CD4-positive, alpha-beta T cell treated with Interleukin-17A for 1 hour (primary cell): Measurements from ENCODE around the gene UQCRHL.
A peak's percentile ranks its signal among the peaks of the same experiment; 100 is the strongest.
"Not testable (repeated sequence)": the region's sequence is repeated elsewhere in the genome, so short reads cannot be mapped to it uniquely, and the experiment has no call there.

Source experiments
- DNase-seq: peaks from one replicate; pipeline ENCODE4 v3.0.0-alpha.2; 2020

UQCRHL gene

GRCh38 chr1:15835205-15835740, 27.8 kb upstream of the UQCRHL start:
- DNase-seq: no peak

DNA sequence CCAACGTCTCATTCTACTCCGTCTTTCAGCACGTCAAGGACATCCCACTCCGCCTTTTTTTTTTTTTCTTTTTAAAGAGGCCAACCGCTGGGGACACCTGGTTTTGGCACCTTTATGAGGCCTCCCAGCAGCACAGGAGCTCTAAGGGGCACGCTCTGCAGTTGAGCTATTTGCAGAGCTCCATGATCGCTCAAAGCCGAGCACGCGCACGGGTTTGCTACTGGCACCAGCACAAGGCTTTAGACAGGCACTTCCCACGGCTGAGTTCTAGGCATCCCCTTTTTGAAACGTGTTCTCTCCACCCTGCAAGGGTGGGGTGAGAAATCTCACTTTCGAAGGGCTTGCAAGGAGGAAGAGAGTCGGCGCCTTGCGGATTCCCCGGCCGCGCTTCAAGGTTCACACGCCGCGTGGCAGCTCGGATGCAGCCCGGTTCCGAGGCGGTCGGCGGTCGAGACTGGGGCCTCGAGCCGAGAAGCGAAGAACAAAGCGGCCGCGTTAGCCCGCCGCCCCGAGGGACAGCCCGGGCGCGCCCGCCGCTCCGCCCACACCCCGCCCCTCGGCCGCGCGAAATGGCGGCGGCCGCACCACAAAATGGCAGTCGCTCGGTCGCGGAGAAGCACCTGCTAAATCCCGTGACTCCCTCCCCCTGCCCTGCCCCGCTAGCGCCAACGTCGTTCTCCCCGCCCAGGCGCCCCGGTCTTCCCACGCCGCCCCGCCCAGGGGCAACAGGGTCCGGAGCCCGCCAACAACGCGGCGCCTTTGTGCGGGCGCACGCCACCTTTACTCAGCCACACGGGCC, 27.2 kb upstream of the UQCRHL start:
- DNase-seq: peak; percentile 91

DNA sequence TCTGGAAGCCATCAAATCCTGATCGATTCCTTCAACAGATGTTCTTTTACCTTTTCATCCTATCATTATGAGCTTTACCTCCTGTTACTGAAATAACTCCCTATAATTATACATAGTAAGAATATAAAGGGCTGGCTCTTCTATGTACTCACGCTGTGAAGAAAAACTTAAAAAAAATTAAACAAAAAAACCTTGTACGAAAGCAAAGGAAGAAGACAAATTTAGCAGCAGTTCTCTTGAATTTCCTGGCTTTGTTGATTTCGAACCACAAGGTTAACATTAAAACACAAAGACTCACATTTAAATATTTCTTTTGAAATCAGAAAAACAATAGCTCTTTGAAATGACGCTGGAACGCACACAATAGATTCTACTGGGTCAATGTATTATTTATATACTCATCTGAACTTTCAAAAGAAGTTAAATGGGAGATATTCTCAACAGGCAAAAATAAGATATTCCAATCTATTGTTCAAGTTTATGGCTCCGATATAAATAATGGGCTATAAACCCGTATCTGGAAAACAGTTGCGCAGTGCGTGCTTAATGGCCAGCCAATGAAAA, 26.5 kb upstream of the UQCRHL start:
- DNase-seq: no peak

- peak; percentile 73 for DNase-seq
Observed at GRCh38 chr1:15833069-15833679, 25.7 kb upstream of the UQCRHL start.

- DNase-seq: no peak
Observed at GRCh38 chr1:15830258-15830657, 22.8 kb upstream of the UQCRHL start.

- DNase-seq: not testable (repeated sequence)
Observed at GRCh38 chr1:15828931-15829330, 21.5 kb upstream of the UQCRHL start.

GRCh38 chr1:15827567-15827966, 20.1 kb upstream of the UQCRHL start:
- not testable (repeated sequence) for DNase-seq

DNA sequence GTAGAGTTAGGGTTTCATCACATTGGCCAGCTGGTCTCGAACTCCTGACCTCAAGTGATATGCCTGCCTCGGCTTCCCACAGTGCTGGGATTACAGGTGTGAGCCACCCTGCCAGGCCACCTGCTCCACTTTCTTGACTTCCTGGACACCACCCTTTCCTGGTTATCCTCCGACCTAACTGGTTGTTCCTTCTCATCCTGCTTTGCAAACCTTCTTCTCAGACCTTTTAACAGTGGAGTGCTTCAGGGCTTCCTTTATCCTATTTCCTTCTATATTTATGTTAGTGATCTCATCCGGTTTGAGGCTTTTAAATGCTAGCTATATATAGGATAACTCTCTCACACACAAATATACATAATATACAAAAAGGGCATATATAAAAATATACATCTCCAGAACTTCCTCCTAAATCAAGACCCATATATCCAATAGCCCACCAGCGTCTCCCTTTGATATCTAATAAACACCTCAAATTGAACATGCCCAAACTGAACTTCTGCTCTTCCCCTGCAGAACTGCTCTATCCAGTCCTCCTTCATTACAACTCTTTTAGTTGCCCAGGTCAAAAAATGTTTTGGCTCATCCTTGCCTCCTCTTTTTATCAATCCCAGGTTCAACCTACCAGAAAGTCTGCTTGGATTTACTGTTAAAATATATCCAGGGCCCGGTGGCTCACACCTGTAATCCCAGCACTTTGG, 19.5 kb upstream of the UQCRHL start:
- DNase-seq: no peak

- DNase-seq: no peak
Observed at GRCh38 chr1:15825800-15826199, 18.4 kb upstream of the UQCRHL start.

DNA sequence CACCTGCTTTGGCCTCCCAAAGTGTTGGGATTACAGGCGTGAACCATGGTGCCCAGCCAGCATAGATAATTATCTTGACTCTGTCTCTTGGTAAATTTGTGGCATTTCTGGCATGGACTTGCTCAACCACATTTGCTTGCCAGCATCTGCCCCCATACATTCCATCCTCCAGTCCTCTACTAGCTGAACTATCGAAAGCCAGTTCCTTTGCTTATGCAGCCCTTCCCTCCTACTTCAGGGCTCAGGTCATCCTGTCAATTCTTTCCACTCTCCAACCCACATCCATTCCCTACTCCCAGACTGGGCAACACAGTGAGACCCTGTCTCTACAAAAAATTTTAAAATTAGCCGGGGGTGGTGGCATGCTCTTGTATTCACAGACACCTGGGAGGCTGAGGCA, 13.0 kb upstream of the UQCRHL start:
- no peak for DNase-seq

DNA sequence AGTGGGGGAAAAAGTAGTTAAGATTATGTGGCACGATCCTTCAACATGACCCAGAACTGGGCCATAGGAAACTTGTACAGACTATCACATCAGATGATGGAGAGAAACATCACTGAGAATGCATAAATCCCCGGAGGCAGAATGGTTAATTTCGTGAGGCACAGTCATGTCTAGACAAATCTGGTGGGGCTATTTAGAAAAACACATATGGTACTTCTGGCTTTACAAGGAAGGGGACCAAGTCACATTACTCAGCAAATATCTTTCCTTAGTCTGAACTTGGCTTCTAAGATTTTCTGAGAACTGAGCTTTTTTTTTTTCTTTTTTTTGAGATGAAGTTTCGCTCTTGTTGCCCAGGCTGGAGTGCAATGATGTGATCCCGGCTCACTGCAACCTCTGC, 9.2 kb upstream of the UQCRHL start:
- no peak for DNase-seq

DNA sequence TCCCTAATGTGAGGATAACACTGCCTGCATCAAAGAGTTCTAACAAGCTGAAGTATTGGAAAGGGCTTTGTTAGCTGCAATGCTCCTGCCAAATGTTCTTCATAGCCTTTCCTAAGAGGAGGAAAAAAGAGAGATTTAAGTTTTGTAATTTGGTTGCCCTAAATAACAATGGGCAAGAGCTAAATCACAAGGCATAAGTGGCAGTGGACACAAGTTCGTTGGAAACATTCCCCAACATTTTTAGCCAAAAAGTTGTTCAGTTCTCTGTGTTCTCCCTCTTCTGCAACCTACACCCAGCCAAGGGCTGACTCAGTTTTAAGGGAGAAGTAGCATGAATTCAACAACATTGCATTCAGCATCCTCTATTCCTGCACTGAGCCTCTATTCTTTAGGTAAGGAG, 2.6 kb upstream of the UQCRHL start:
- DNase-seq: no peak

GRCh38 chr1:15808955-15809354, 1.5 kb upstream of the UQCRHL start:
- no peak for DNase-seq

DNA sequence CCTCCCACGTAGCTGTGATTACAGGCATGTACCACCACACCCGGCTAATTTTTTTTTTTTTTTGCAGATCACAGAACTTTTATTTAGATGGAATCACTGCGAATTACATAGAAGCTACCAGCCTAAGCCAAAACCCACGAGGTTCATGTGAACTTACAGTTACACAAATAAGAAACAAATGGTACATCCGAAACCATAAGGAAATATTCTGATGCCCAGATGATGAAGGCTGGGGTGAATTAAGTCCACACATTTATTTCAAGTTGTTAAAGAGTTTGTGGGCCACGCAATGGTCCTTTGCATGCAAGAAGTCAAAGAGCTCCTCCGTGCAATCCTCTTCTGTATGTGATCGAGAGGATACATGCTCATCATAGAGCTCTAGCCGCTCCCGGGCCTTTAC, 328 bp downstream of the UQCRHL start:
- no peak for DNase-seq

- no peak for DNase-seq
Observed at GRCh38 chr1:15804060-15804459, 3.4 kb downstream of the UQCRHL start.

DNA sequence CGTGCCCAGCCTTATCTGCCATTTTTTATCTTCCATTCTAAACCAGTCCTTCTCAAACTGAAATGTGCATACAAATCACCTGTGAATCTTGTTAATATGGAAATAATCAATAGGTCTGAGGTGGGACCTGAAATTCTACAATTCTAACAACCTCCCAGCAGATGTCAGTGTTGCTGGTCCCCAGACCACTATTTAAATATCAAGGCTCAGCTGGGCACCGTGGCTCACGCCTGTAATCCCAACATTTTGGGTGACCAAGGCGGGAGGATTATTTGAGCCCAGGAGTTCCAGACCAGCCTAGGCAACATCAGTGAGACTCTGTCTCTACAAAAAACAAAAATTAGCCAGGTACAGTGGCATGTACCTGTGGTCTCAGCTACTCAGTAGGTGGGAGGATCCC, 4.1 kb downstream of the UQCRHL start:
- peak; percentile 39 for DNase-seq

- DNase-seq: no peak
Observed at GRCh38 chr1:15802234-15802965, 5.0 kb downstream of the UQCRHL start.

DNA sequence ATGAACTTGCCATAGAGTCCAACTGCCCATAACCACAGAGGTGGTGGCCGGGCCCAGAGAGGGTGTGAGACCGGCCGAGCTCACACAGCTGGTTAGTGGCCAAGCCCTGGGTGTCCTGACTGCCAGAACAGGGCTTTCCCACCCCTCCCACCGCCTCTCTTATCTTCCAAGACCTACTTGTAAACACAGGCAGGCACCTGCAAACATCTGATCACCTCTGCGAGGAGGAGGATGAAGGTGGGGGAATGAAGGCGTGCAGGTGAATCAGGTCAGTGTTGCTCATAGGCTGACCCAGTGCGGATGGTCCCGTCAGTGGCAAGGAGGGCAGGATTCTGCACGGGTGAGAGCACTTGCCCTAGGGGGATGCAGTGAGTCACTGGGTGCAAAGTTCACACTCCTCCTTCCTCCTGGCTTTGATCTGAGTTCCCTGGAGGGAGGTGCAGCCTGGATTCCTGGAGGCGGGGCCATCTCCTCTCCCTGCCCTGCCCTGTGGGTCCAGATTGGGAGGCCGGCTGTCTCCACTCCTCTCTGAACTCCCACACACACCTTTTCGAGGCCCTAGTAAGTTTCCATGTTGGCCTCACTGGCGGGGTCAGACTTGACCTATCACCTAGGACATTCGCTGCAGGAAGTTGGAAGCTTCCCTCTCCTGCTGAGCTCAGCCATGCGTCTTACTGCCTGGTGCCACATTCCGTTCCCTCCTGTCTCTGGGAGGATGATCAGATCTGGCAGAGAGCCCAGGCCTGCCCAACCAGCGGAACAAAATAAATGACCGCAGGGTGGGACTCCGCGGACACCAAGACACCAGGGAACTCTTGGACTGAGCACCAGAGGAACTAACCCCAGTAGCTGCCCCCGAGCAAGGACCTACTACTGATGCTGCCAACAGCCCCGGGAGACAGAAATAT, 7.3 kb downstream of the UQCRHL start:
- DNase-seq: no peak

GRCh38 chr1:15799004-15799867, 8.2 kb downstream of the UQCRHL start:
- DNase-seq: no peak

- no peak for DNase-seq
Observed at GRCh38 chr1:15797614-15798390, 9.6 kb downstream of the UQCRHL start.
